Mesendoderm (in vitro differentiated cells): ENCODE data around the gene PLCXD1.
"Not testable (repeated sequence)": the region's sequence is repeated elsewhere in the genome, so short reads cannot be mapped to it uniquely, and the experiment has no call there.

Experiments used
- DNase-seq: peaks from one replicate; pipeline ENCODE4 v3.0.0; 2013
- H2AK5ac ChIP-seq: 2 replicates; pipeline ENCODE4 v1.6.1; 2013; ENCODE audit warnings: low read length, inconsistent platforms
- H2BK120ac ChIP-seq: 2 replicates; pipeline ENCODE4 v1.6.1; 2013; ENCODE audit warnings: low read depth, mild to moderate bottlenecking, low read length, moderate library complexity, mixed read lengths
- H2BK15ac ChIP-seq: replicated peaks from 2 replicates; pipeline ENCODE4 v1.6.1; 2013; ENCODE audit warnings: low read depth, mild to moderate bottlenecking, moderate library complexity
- H2BK5ac ChIP-seq: 2 replicates; pipeline ENCODE4 v1.6.1; 2013; ENCODE audit warnings: low read length, inconsistent platforms
- H3K18ac ChIP-seq: 2 replicates; pipeline ENCODE4 v1.6.1; 2013; ENCODE audit warnings: mild to moderate bottlenecking, low read length, mixed read lengths
- H3K23ac ChIP-seq: one replicate; pipeline ENCODE4 v1.6.1; 2013; ENCODE audit warnings: low read length
- H3K27ac ChIP-seq: 2 replicates; pipeline ENCODE4 v1.5.1; 2013; ENCODE audit warnings: low read depth, mild to moderate bottlenecking, inconsistent platforms, low read length, moderate library complexity
- H3K27me3 ChIP-seq: 2 replicates; pipeline ENCODE4 v1.6.1; 2013; ENCODE audit warnings: low read length, control low read depth, mild to moderate bottlenecking, inconsistent platforms; ENCODE audit not compliant: insufficient read depth, poor library complexity
- H3K36me3 ChIP-seq: 2 replicates; pipeline ENCODE4 v1.6.1; 2013; ENCODE audit warnings: low read length, inconsistent platforms; ENCODE audit not compliant: control insufficient read depth, insufficient read depth
- H3K4ac ChIP-seq: one replicate; pipeline ENCODE4 v1.6.1; 2013; ENCODE audit warnings: low read depth, mild to moderate bottlenecking, low read length, moderate library complexity
- H3K4me1 ChIP-seq: 2 replicates; pipeline ENCODE4 v1.6.1; 2013; ENCODE audit warnings: low read depth, low read length, inconsistent platforms; ENCODE audit not compliant: control insufficient read depth
- H3K4me2 ChIP-seq: 2 replicates; pipeline ENCODE4 v1.6.1; 2013; ENCODE audit warnings: low read length
- H3K4me3 ChIP-seq: 2 replicates; pipeline ENCODE4 v1.5.1; 2013; ENCODE audit warnings: mild to moderate bottlenecking, low read length
- H3K56ac ChIP-seq: one replicate; pipeline ENCODE4 v1.6.1; 2013; ENCODE audit warnings: low read length
- H3K79me1 ChIP-seq: 2 replicates; pipeline ENCODE4 v1.6.1; 2013; ENCODE audit warnings: low read length, inconsistent platforms
- H3K79me2 ChIP-seq: 2 replicates; pipeline ENCODE4 v1.6.1; 2013; ENCODE audit warnings: mild to moderate bottlenecking, low read length; ENCODE audit not compliant: control insufficient read depth, insufficient read depth
- H3K9ac ChIP-seq: 2 replicates; pipeline ENCODE4 v1.6.1; 2013; ENCODE audit warnings: low read length, inconsistent platforms
- H4K5ac ChIP-seq: one replicate; pipeline ENCODE4 v1.6.1; 2013; ENCODE audit warnings: low read length
- H4K8ac ChIP-seq: one replicate; pipeline ENCODE4 v1.6.1; 2013; ENCODE audit warnings: low read depth, mild to moderate bottlenecking, control low read depth, low read length, moderate library complexity
- WGBS: extraction: QIAGEN DNeasy Blood & Tissue Kit; methylation state at CpG from one replicate; pipeline ENCODE4 v1.1.7; 2013; ENCODE audit warnings: low lambda C conversion rate, missing lambda C conversion rate; ENCODE audit not compliant: insufficient coverage; ENCODE audit errors: extremely low coverage; 5-methylcytosine and 5-hydroxymethylcytosine counted together

PLCXD1 gene

GRCh38 chrX:318739-319578, 37.8 kb downstream of the PLCXD1 start, which contains the start of gene GTPBP6:
Gene GTPBP6 (minus strand): TSS chrX:318796. CDS start chrX:318787, 9 bp downstream.
- Histone ChIP-seq H3K23ac (peak within 1 kb of the TSS; percentile 89), H3K4me2 (peak within 1 kb of the TSS; percentile 86), H3K18ac (peak within 1 kb of the TSS; percentile 92), H2BK5ac (no peak within 1 kb of the TSS), H3K79me1 (peaks cover 2% of the 10 kb centered on the region), H2AK5ac (no peak within 1 kb of the TSS), H3K9ac (peak within 1 kb of the TSS; percentile 97), H3K27ac (peak within 1 kb of the TSS; percentile 82), H4K5ac (no peak within 1 kb of the TSS), H4K8ac (peak within 1 kb of the TSS; percentile 88), H2BK15ac (no peak within 1 kb of the TSS), H3K27me3 (no peaks in the 10 kb centered on the region), H3K56ac (peak within 1 kb of the TSS; percentile 98), H2BK120ac (peak within 1 kb of the TSS; percentile 10), H3K36me3 (no peaks in the 10 kb centered on the region), H3K4me3 (peak within 1 kb of the TSS; percentile 84), H3K79me2 (peaks cover 5% of the 10 kb centered on the region), H3K4me1 (no peaks in the 10 kb centered on the region), H3K4ac (peak within 1 kb of the TSS; percentile 95)
- no CpG with 5 or more reads among the region's 97 CpGs for WGBS
- peak; percentile 100 for DNase-seq

GRCh38 chrX:319579-320125, 38.5 kb downstream of the PLCXD1 start:
- Histone ChIP-seq H3K27ac (peak overlapping the region; percentile 56), H3K56ac (peak overlapping the region; percentile 95), H3K23ac (peak overlapping the region; percentile 89), H3K79me1 (peaks cover 2% of the 10 kb centered on the region), H3K27me3 (no peaks in the 10 kb centered on the region), H3K79me2 (peaks cover 5% of the 10 kb centered on the region), H2AK5ac (no peak overlapping the region), H3K18ac (peak overlapping the region; percentile 92), H2BK120ac (peak overlapping the region; percentile 10), H3K4me3 (peak overlapping the region; percentile 84), H3K9ac (peak overlapping the region; percentile 97), H4K8ac (peak overlapping the region; percentile 88), H3K4ac (peak overlapping the region; percentile 95), H2BK15ac (no peak overlapping the region), H4K5ac (no peak overlapping the region), H2BK5ac (no peak overlapping the region), H3K4me2 (peak overlapping the region; percentile 86), H3K36me3 (no peaks in the 10 kb centered on the region), H3K4me1 (no peaks in the 10 kb centered on the region)
- no CpG with 5 or more reads among the region's 41 CpGs for WGBS
- no peak for DNase-seq

DNA sequence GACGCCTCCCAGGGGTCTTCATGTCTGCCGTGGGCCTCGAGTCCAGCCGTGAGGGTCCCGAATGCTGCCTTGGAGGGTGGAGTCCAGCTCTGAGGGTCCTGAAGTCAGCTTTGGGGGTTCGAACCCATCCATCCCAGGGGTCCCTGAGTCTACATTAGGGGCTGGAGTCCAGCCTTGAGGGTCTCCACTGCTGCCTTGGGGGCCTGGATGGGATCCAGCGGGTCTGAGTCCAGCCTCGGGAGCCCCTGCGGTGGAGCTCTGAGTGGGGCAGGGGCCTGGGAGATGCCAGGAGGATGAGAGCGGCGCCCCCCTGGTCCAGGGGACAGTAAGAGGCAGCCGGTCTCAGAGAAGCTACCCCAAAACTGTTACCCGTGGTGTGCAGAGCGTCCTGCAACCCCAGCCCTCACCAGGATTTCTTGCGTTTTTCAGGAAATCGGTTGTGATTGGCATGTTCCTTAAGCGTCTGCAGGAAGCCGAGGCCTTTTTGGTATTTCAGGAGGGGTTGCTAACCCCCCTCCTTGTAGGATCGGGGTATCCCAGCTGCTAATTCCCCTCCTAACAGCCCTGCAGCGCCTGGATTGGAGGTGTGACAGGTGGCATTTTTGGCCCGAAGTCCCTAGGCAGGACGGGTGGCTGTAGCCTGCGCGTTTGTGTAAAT, 39.1 kb downstream of the PLCXD1 start:
- Histone ChIP-seq H3K23ac (peak overlapping the region; percentile 89), H3K36me3 (no peaks in the 10 kb centered on the region), H3K27ac (peak overlapping the region; percentile 56), H3K79me2 (peaks cover 5% of the 10 kb centered on the region), H4K5ac (no peak overlapping the region), H2BK5ac (no peak overlapping the region), H3K4ac (peak overlapping the region; percentile 95), H3K18ac (peak overlapping the region; percentile 92), H3K4me3 (peak overlapping the region; percentile 84), H3K79me1 (peaks cover 2% of the 10 kb centered on the region), H3K56ac (peak overlapping the region; percentile 95), H3K4me1 (no peaks in the 10 kb centered on the region), H3K4me2 (peak overlapping the region; percentile 86), H2BK15ac (no peak overlapping the region), H4K8ac (no peak overlapping the region), H2BK120ac (no peak overlapping the region), H3K27me3 (no peaks in the 10 kb centered on the region), H3K9ac (peak overlapping the region; percentile 97), H2AK5ac (no peak overlapping the region)
- DNase-seq = no peak
- no CpG with 5 or more reads among the region's 24 CpGs for WGBS

GRCh38 chrX:323721-324628, 42.8 kb downstream of the PLCXD1 start:
- H3K27me3 ChIP-seq = no peaks in the 10 kb centered on the region
- H3K56ac ChIP-seq = no peak overlapping the region
- H3K36me3 ChIP-seq = no peaks in the 10 kb centered on the region
- no peak overlapping the region for H3K4me3 ChIP-seq
- no CpG with 5 or more reads among the region's 38 CpGs for WGBS
- no peak overlapping the region for H4K8ac ChIP-seq
- H3K9ac ChIP-seq = no peak overlapping the region
- H2BK120ac ChIP-seq = no peak overlapping the region
- no peak overlapping the region for H3K4ac ChIP-seq
- H2AK5ac ChIP-seq = no peak overlapping the region
- no peak overlapping the region for H4K5ac ChIP-seq
- H3K27ac ChIP-seq = no peak overlapping the region
- no peaks in the 10 kb centered on the region for H3K4me1 ChIP-seq
- peak; percentile 83 for DNase-seq
- no peak overlapping the region for H3K23ac ChIP-seq
- H3K79me1 ChIP-seq = peaks cover 2% of the 10 kb centered on the region
- H2BK5ac ChIP-seq = no peak overlapping the region
- no peak overlapping the region for H3K4me2 ChIP-seq
- H3K18ac ChIP-seq = no peak overlapping the region
- no peak overlapping the region for H2BK15ac ChIP-seq
- peaks cover 5% of the 10 kb centered on the region for H3K79me2 ChIP-seq

DNA sequence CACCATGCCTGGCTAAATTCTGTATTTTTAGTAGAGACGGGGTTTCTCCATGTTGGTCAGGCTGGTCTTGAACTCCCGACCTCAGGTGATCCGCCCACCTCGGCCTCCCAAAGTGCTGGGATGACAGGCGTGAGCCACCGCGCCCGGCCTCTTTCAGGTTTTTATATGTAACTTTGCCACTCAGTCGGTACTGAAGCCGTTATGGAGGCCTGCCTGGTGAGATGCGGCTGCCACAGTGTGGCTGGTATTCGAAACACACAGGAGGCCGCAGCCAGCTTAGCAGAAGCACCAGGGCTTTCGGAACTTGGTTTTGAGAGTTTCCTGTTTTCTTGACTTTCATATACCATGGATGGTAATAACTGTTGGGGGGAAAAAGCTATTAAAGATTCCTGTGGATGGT, 43.5 kb downstream of the PLCXD1 start:
- not testable (repeated sequence) for H3K18ac ChIP-seq, H3K56ac ChIP-seq, H3K79me1 ChIP-seq, H3K23ac ChIP-seq, H3K79me2 ChIP-seq, H3K9ac ChIP-seq, H3K4me1 ChIP-seq, H2BK5ac ChIP-seq, H4K5ac ChIP-seq, H3K4me2 ChIP-seq, H3K27me3 ChIP-seq, H3K4ac ChIP-seq, H2AK5ac ChIP-seq, H3K4me3 ChIP-seq, H3K27ac ChIP-seq, DNase-seq, H3K36me3 ChIP-seq, H4K8ac ChIP-seq, H2BK15ac ChIP-seq, H2BK120ac ChIP-seq
- no CpG with 5 or more reads among the region's 14 CpGs for WGBS
